Ramos (cell line): ENCODE measurements around the gene SLC17A7.
"Not testable (repeated sequence)": the region's sequence is repeated elsewhere in the genome, so short reads cannot be mapped to it uniquely, and the experiment has no call there.

ENCODE experiments used
- in situ Hi-C: fragments of 300-500 bp; cut with MboI; formaldehyde crosslinking; loops from one replicate; pipeline ENCODE4 v1.14.3; 2022; ENCODE audit warnings: low sequenced_read_pairs; ENCODE audit not compliant: unreplicated experiment

Gene SLC17A7

DNA sequence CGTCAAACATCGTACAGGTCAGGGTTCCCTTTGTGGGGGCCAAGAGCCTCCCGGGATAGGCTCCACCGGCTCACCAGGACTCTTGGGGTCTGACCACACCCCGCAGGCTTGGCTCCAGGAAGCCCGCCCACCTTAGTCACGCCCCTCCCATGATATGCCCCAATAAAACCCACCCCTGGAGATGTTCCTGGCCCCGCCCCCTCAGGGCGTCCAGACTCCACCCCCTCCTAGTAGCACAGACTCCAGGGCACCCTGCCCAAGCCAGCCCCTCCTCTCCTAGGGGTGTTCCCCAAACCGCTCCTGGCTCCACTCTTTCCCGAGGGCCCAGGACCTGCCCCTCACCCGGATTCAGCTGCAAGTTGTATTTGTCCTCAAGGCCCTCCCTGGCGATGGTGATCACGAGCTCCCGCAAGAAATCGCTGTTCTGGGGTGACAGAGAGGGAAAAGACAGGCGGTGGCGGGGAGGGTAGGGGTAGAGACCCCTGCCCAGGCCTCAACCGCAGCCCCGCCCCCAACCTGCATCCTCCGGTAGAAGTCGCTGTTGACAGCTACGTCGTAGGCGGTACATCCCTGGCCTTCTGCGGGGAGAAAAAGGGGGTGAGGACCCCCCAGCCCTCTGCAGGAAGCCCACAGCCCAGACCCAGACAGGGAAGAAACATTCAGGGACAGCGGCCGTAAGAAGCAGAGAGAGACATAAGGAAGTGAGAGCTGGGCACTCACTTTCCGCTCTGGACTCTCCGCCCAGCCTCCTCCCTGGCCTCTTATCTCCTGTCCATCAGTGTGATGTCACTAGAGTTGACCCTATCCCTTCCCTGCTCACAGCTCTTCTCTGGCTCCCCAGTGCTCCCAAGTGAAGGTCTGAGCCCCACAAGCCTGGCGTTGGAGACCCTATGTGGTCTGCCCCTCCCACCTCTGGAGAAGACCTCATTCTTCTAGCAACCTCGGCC, 6.4 kb upstream of the SLC17A7 start:
- in situ Hi-C loops = no loop called here

DNA sequence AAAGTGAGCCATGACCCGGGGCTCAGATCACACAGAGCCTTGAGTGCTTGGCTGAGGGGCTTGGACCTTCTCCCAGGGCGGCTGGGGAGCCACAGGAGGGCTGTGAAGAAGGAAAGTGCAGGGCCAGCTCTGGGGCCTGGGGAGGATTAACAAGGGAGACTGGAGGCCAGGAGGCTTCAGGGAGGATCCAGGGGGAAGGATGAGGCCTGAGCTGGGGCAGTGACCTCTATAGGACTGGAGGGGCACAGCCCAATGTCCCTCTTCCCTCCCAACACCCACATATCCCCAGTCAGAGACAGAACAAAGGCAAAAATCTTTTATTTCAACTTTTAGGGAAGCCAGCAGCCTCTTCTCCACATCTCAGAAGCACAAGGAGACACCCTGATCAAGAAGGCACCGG, 4.7 kb upstream of the SLC17A7 start:
- in situ Hi-C loops = no loop called here

DNA sequence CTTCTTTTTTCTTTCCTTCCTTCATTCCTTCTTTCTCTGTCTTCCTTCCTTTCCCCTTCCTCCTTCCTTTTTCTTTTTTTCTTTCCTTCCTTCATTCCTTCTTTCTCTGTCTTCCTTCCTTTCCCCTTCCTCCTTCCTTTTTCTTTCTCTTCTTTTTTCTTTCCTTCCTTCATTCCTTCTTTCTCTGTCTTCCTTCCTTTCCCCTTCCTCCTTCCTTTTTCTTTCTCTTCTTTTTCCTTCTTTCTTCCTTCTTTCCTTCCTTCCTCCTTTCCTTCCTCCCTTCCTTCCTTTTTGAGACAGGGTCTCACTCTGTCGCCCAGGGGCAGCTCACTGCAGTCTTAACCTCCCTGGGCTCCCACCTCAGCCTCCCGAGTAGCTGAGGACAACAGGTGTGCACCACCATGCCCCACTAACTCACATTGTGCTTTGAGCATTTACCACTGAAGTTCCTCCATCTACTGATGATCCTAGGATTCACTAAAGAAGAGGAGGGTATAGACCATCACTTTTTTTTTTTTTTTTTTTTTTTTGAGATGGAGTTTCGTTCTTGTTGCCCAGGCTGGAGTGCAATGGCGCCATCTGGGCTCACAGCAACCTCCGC, 2.9 kb upstream of the SLC17A7 start:
- in situ Hi-C loops = not testable (repeated sequence)

DNA sequence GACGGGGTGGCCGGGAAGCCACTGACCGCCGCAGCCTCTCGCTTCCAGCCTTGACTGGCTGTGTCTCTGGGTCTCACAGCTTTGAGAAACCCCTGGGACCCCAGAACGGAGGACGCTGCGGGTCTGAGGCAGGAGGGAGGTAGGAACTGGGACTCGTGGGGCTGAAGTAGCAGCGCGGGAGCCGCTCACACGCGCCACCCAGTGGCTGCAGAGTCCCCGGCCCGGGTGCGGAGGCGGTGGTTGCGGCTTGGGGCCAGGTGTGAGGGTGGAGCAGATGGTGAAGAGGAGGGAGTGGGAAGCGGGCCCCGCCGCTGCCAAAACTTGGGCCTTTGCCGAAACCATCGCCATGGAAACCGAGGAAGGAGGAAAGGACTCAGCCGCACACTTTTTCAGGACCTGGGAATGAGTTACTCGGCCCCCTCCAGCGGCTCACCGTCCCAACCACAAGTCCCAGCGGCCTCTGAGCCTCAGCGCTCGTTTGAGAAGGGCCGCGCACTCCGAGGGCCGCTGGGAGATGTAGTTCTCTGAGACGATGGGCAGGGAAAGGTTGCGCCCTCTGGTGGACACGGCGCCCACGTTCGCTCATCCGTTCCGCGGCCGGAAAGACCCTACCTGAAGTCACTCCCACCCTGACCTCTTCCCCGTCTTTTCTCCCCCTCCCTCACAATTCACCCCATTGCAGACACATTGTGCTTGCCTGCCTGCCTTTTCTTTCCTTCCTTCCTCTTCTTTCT, 2.2 kb upstream of the SLC17A7 start:
- in situ Hi-C loops = no loop called here

GRCh38 chr19:49442771-49443365, 1.5 kb upstream of the SLC17A7 start:
- in situ Hi-C loops = no loop called here

DNA sequence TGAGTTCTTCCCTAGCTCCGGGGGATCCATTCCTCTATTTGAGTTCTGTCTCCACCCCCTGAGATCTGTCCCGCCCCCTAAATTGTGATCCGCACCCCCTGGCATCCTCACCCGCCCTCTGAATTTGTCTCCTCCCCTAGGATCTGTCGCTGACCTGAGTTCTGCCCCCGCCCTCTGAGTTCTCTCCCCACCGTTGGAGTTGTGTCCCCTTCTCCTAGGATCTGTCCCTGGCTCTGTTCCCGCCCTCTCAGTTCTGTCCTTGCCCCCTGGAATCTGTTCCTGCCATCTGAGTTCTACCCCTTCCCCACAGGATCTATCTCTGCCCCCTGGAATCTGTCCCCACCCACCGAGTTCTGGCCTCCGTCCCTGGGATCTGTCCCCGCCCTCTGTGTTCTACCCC, 1.0 kb upstream of the SLC17A7 start:
- in situ Hi-C loops = no loop called here

DNA sequence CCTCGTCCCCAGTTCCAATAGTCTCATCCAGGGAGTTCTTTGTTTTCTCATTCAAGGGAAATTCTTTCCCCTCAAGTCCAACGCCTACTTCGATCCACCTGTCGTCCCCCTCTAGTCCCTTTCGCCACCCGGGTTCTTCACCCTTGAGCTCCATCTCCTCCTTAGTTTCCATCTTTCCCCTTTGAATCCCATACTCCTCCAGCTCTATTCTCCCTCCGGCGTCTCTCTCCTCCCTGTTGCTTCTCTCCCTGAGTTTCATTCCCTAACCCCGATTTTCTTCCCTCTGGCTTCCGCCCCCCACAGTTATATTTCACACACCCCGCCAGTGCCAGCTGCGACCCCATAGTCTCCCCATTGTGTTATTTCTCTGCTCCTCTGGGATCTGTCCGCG, 628 bp upstream of the SLC17A7 start:
- in situ Hi-C loops = no loop called here

- in situ Hi-C loops = no loop called here
Measured at GRCh38 chr19:49440439-49441209, 703 bp downstream of the SLC17A7 start.

DNA sequence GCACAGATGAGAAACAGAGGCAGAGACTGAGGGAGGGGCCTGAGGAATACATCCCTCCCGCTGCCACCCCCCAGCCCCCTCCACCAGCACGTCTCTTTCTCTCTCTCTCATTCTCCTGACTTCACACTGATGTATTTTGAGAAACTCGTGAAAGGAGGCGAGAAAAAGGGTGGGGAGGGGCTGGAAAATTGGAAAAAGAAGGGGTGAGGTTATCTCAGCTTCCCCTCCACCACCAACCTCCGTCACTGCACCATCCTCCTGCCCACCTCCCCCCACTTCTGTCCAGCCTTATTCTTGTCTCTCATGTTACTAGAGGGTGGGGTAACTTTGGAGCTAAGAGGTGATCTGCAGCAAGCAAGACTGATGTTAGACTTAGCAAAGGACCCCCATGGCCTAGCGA, 1.5 kb downstream of the SLC17A7 start:
- in situ Hi-C loops = loop anchor here (5.0 kb wide), 1 partner anchor 48 kb away; no protein-coding TSS in a partner anchor

DNA sequence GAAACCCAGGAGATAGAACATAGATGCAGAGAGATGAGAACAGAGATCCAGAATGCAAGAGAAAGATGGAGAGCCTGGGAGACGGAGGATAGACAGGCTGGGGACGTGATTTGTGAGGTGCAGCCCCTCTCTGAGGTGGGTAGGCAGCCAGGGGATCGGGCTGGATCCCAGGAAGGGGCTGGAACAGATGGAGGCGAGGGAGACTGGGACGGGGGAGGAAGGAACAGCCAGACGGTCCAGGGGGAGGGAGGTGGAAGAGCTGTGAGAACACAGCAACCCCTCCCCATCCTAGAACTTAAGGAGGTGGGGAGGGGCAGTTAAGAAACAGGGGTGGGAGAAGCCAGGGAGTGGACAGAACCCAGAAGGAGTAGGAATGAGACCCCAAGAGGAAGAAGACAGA, 3.1 kb downstream of the SLC17A7 start:
- in situ Hi-C loops = loop anchor here (5.0 kb wide), 1 partner anchor 46 kb away; no protein-coding TSS in a partner anchor

DNA sequence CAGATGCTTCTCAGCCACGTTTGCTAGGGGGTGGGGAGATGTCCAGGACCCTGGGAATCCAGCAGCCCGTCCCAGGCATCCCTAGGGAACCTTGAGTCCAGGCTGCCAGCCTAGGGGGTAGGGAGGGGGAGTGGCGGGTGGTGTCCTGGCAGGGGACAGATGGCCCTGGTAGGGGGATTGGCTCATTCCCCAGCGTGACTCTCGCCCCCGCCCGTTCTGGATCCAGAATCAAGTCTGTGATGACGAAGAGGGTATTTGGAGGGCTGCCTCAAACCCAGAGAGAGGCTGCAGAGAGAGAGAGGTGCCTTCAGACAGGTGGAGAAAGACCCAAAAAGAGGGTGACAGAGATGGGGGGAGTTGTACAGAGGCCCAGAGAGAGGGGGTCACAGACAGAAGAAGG, 4.1 kb downstream of the SLC17A7 start:
- in situ Hi-C loops = loop anchor here (5.0 kb wide), 1 partner anchor 45 kb away; no protein-coding TSS in a partner anchor

- in situ Hi-C loops = loop anchor here (5.0 kb wide), 1 partner anchor 44 kb away; no protein-coding TSS in a partner anchor
Measured at GRCh38 chr19:49436381-49437017, 4.8 kb downstream of the SLC17A7 start.

- in situ Hi-C loops = loop anchor here (5.0 kb wide), 1 partner anchor 43 kb away; no protein-coding TSS in a partner anchor
Measured at GRCh38 chr19:49435670-49436069, 5.7 kb downstream of the SLC17A7 start.

DNA sequence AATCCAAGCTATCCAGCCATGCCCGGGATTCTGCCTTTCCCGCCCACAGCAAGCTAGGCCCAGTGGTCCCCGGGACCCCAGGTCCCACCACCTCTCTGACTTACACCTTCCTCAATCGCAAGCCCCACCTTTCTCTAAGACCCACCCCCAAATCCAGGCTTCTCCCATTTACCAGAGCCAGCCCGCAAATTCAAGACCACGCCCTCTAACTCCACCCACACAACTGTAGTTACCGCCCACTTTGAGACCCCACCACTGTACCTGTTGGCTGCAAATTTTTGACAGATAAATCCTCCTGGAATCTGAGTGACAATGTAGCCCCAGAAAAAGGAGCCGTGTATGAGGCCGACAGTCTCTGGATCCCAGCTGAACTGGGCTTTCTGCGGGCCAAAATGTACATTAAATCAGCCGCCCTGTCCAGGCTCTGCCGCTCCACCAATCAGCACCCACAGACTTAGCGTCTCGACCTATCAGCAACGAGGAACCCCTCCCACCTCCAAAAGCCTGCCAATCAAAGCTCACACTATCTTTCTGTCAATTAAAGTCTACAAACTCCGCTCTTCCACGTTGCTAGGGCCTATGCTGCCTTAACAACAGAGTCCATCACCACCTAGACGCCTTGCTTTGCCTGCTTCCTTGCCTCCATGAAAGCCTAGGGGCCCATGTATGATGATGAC, 6.3 kb downstream of the SLC17A7 start:
- in situ Hi-C loops = loop anchor here (5.0 kb wide), 1 partner anchor 43 kb away; no protein-coding TSS in a partner anchor

DNA sequence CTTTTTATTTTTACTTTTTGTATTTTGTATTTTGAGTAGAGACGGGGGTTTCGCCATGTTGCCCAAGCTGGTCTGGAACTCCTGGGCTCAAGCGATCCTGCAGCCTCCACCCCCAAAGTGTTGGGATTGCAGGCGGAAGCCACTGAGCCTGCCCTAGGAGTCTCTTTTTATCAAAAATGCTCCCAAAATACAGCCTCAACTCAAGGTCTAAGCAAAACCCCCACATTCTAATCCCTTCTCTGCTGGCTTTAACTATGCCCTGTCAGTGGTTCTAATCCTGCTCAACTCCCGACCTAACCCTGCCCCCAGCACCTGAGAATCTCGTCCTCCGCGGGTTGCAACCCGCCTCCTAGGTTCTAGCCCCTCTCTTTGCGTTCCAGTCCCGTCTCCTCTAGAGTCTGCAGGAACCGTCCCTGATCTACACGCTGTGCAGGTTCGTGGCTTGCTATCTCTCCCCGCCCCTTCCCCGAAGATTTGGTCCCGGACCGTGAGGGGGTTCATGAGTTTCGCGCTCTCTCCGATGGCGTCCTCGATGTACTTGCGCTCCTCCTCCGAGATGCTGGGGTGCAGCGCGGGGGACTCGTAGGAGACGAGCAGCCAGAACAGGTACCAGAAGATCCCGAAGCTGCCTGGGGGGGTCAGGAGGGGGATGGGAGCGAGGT, 8.0 kb downstream of the SLC17A7 start:
- in situ Hi-C loops = no loop called here

DNA sequence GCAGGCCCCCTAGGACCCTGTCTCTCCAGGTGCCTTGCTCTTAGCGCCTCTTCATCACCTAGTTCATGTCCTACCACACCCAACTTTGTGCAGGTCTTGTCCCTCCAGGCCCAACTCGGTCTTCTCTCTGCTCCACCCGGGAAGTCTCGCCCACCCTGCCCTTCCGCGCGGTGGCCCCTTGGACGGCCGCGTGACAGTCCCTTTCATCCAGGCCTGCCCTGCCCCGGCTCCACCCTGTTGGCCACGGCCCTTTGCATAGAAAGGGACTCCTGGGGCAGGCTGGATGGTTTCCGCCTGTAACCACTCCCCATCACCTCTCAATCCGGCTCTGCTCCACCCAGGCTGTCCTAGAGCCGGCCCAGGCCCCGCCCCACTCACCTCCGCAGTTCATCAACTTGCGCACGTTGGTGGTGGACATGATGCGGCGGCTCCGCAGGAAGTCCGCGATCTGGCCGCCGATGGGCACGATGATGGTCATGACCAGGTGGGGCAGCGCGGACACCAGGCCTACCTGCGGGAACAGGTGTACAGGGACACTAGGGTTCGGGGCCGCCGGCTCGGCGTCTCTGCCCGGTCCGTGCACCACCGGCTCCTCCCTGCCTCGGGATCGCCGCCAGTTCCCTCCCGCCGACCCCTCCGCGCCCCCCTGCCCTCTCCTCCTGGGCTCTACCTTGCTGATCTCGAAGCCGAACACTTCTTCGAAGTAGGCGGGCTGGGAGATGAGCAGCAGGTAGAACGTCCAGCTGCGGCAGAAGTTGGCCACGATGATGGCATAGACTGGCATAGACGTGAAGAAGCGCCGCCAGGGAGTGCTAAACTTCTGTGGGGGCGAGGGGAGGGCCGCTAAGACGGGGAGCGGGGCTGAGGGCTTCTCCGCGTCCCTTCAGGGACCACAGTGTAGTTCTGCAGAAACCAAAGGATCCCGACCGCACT, 8.9 kb downstream of the SLC17A7 start:
- in situ Hi-C loops = no loop called here

GRCh38 chr19:49431330-49431749, 10.0 kb downstream of the SLC17A7 start:
- in situ Hi-C loops = no loop called here
